Body of pancreas (tissue), 4 donors: ENCODE results near the gene SMIM5.
A peak's percentile ranks its signal among the peaks of the same experiment; 100 is the strongest.

Experiments
- POLR2A ChIP-seq, 3 donors: fragments of 450-650 bp; IDR thresholded peaks; one replicate each; pipeline ENCODE4 v1.6.1; 2016; ENCODE audit warnings: antibody characterized with exemption in 3 of 3, mild to moderate bottlenecking in 2 of 3
- TF ChIP-seq, protein P1 (sequence below), 7 experiments: fragments of 450-650 bp in 4 of 7; fragments of 200-600 bp in 3 of 7; sonication (generic) in 3 of 7; IDR thresholded peaks; one replicate each; pipeline ENCODE4 v1.5.1; 2016 to 2019; ENCODE audit warnings: antibody characterized with exemption in 7 of 7

- TF ChIP-seq POLR2A (IDR thresholded peaks at IDR 0.05): no peak
- TF ChIP-seq, protein P1, sequence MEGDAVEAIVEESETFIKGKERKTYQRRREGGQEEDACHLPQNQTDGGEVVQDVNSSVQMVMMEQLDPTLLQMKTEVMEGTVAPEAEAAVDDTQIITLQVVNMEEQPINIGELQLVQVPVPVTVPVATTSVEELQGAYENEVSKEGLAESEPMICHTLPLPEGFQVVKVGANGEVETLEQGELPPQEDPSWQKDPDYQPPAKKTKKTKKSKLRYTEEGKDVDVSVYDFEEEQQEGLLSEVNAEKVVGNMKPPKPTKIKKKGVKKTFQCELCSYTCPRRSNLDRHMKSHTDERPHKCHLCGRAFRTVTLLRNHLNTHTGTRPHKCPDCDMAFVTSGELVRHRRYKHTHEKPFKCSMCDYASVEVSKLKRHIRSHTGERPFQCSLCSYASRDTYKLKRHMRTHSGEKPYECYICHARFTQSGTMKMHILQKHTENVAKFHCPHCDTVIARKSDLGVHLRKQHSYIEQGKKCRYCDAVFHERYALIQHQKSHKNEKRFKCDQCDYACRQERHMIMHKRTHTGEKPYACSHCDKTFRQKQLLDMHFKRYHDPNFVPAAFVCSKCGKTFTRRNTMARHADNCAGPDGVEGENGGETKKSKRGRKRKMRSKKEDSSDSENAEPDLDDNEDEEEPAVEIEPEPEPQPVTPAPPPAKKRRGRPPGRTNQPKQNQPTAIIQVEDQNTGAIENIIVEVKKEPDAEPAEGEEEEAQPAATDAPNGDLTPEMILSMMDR (IDR thresholded peaks at IDR 0.05): peak in 5 of 7 experiments; percentile 13 to 35 (median 32)
Measured at GRCh38 chr17:75619506-75620431, 13.5 kb upstream of the SMIM5 start.
